ENCODE results near the gene GUCY1B1.
A peak's percentile ranks its signal among the peaks of the same experiment; 100 is the strongest.

DNA sequence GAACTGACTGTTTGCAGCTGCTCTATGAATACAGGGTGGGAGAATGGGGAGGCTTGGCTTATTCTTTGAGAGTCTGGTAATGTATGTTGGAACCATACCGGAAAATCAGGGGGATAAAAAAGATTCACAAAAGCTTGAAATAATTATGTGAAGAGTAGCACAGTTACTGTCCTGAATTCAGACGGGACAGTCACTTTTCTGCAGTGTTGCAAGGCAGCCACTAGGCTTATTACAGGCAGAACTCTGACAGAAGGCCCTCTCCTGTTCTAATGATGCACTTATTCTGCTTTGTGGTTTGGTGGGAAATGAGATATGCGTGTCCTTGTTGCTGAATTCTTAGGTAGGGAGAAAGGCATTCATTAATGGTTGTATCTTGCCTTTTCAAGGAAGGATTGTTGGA lies 37.2 kb downstream of the GUCY1B1 start:
- TF ChIP-seq RAD21 (IDR thresholded peaks at IDR 0.05; ENCODE audit: low read depth) (no peak), REST (IDR thresholded peaks at IDR 0.05; ENCODE audit: low read depth) (no peak), YY1 (IDR thresholded peaks at IDR 0.05; ENCODE audit: extremely low read depth, insufficient replicate concordance, low read depth, low read length) (no peak), CEBPB (IDR thresholded peaks at IDR 0.05; ENCODE audit: low read depth) (no peak), POLR2AphosphoS5 (IDR thresholded peaks at IDR 0.05; ENCODE audit: low read depth, low read length) (no peak)
- TF ChIP-seq, protein P1, sequence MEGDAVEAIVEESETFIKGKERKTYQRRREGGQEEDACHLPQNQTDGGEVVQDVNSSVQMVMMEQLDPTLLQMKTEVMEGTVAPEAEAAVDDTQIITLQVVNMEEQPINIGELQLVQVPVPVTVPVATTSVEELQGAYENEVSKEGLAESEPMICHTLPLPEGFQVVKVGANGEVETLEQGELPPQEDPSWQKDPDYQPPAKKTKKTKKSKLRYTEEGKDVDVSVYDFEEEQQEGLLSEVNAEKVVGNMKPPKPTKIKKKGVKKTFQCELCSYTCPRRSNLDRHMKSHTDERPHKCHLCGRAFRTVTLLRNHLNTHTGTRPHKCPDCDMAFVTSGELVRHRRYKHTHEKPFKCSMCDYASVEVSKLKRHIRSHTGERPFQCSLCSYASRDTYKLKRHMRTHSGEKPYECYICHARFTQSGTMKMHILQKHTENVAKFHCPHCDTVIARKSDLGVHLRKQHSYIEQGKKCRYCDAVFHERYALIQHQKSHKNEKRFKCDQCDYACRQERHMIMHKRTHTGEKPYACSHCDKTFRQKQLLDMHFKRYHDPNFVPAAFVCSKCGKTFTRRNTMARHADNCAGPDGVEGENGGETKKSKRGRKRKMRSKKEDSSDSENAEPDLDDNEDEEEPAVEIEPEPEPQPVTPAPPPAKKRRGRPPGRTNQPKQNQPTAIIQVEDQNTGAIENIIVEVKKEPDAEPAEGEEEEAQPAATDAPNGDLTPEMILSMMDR (IDR thresholded peaks at IDR 0.05 in 2 of 3, conservative IDR thresholded peaks at IDR 0.05 in 1 of 3; ENCODE audit: borderline replicate concordance in 1 of 3, insufficient read depth in 1 of 3, low read depth in 2 of 3, low read length in 2 of 3) = peak; percentile 52 to 70 (median 66)

Data from HCT116 (cell line).